NCI-H774 (cell line): Measurements from ENCODE around the gene MGAT3.
"Not testable (repeated sequence)": the region's sequence is repeated elsewhere in the genome, so short reads cannot be mapped to it uniquely, and the experiment has no call there.

Experiments used
- DNase-seq: peaks from one replicate; lab custom pipeline; 2025; lab: John Stamatoyannopoulos, UW

The MGAT3 gene

GRCh38 chr22:39456522-39457197 lies at the start of gene MGAT3:
Gene MGAT3, plus strand, starts transcription at chr22:39457012. Its CDS starts 30,336 bp downstream, at chr22:39487348.
- no peak for DNase-seq

- no peak for DNase-seq
Observed at GRCh38 chr22:39408173-39408572, 48.6 kb upstream of the MGAT3 start.

GRCh38 chr22:39408807-39409206 lies 48.0 kb upstream of the MGAT3 start:
- DNase-seq, result no peak

- DNase-seq, result no peak
Observed at GRCh38 chr22:39409516-39410029, 47.2 kb upstream of the MGAT3 start.

- DNase-seq, result no peak
Observed at GRCh38 chr22:39410264-39410663, 46.5 kb upstream of the MGAT3 start.

- DNase-seq, result not testable (repeated sequence)
Observed at GRCh38 chr22:39411828-39412365, 44.9 kb upstream of the MGAT3 start.

GRCh38 chr22:39413204-39413603 lies 43.6 kb upstream of the MGAT3 start:
- DNase-seq, result not testable (repeated sequence)

- DNase-seq, result no peak
Observed at GRCh38 chr22:39414377-39414776, 42.4 kb upstream of the MGAT3 start.

- DNase-seq, result no peak
Observed at GRCh38 chr22:39414886-39415285, 41.9 kb upstream of the MGAT3 start.

GRCh38 chr22:39415506-39415905 lies 41.3 kb upstream of the MGAT3 start:
- no peak for DNase-seq

GRCh38 chr22:39416319-39416718 lies 40.5 kb upstream of the MGAT3 start:
- DNase-seq, result no peak

- no peak for DNase-seq
Observed at GRCh38 chr22:39417641-39418040, 39.2 kb upstream of the MGAT3 start.

- DNase-seq, result no peak
Observed at GRCh38 chr22:39418696-39419095, 38.1 kb upstream of the MGAT3 start.

GRCh38 chr22:39419096-39419495 lies 37.7 kb upstream of the MGAT3 start:
- DNase-seq, result no peak

- no peak for DNase-seq
Observed at GRCh38 chr22:39419911-39420310, 36.9 kb upstream of the MGAT3 start.

GRCh38 chr22:39421691-39422090 lies 35.1 kb upstream of the MGAT3 start:
- DNase-seq, result no peak

- no peak for DNase-seq
Observed at GRCh38 chr22:39422101-39422500, 34.7 kb upstream of the MGAT3 start.

GRCh38 chr22:39422721-39423120 lies 34.1 kb upstream of the MGAT3 start:
- DNase-seq, result no peak

- DNase-seq, result no peak
Observed at GRCh38 chr22:39423976-39424375, 32.8 kb upstream of the MGAT3 start.

- no peak for DNase-seq
Observed at GRCh38 chr22:39426380-39427043, 30.3 kb upstream of the MGAT3 start.

GRCh38 chr22:39427751-39428596 lies 28.8 kb upstream of the MGAT3 start:
- DNase-seq, result no peak

- DNase-seq, result no peak
Observed at GRCh38 chr22:39428597-39429071, 28.2 kb upstream of the MGAT3 start.
